H7 (cell line): Measurements from ENCODE around the gene ADAM15. TPM values are rescaled to one million over a fixed set of nuclear protein-coding genes. Genes with fewer than 3 reads are reported as not detected.

Experiments
- DNase-seq: peaks from one replicate; pipeline ENCODE4 v3.0.0; 2012
- H3K27me3 ChIP-seq: 2 replicates; pipeline ENCODE4 v1.6.0; 2011; ENCODE audit warnings: mild to moderate bottlenecking, low read length; ENCODE audit not compliant: control insufficient read depth, insufficient read depth
- H3K36me3 ChIP-seq: replicated peaks from 2 replicates; pipeline ENCODE4 v1.5.1; 2011; ENCODE audit warnings: low read length; ENCODE audit not compliant: control insufficient read depth, insufficient read depth
- H3K4me3 ChIP-seq: 2 replicates; pipeline ENCODE4 v1.5.1; 2011; ENCODE audit warnings: low read depth, mild to moderate bottlenecking, control low read depth, low read length, moderate library complexity; ENCODE audit not compliant: insufficient read depth
- total RNA-seq: library from RNA; depleted of rRNA; stranded (reverse); fragments of >200 nt; shearing (Covaris generic); gene quantifications from 2 replicates; pipeline ENCODE4 v1.2.3, GENCODE V29; 2014

ADAM15 gene
- total RNA-seq, 1 experiment from 2014 or later: 34.9 TPM

GRCh38 chr1:155077758-155078445, 26.8 kb downstream of the ADAM15 start:
- Histone ChIP-seq H3K27me3 (peaks cover 70% of the 10 kb centered on the region), H3K36me3 (no peaks in the 10 kb centered on the region), H3K4me3 (peak overlapping the region; percentile 57)
- DNase-seq: no peak

- Histone ChIP-seq H3K4me3 (peak within 1 kb of the TSS; percentile 57), H3K27me3 (peaks cover 74% of the 10 kb centered on the region), H3K36me3 (no peaks in the 10 kb centered on the region)
- DNase-seq: peak; percentile 99
Measured at GRCh38 chr1:155078469-155079209, 27.5 kb downstream of the ADAM15 start, which contains the start of gene EFNA3. Gene EFNA3 (plus strand): TSS chr1:155078837. CDS start chr1:155078942, 105 bp downstream.

GRCh38 chr1:155079210-155079486, 28.0 kb downstream of the ADAM15 start:
- Histone ChIP-seq H3K27me3 (peaks cover 78% of the 10 kb centered on the region), H3K4me3 (peak overlapping the region; percentile 57), H3K36me3 (no peaks in the 10 kb centered on the region)
- no peak for DNase-seq

- Histone ChIP-seq H3K27me3 (peaks cover 76% of the 10 kb centered on the region), H3K4me3 (peak overlapping the region; percentile 57), H3K36me3 (no peaks in the 10 kb centered on the region)
- DNase-seq: peak; percentile 83
Measured at GRCh38 chr1:155079487-155080311, 28.6 kb downstream of the ADAM15 start.

GRCh38 chr1:155080312-155081228, 29.5 kb downstream of the ADAM15 start:
- H3K4me3 ChIP-seq: peak overlapping the region; percentile 57
- peak; percentile 98 for DNase-seq
- H3K27me3 ChIP-seq: peaks cover 72% of the 10 kb centered on the region
- no peaks in the 10 kb centered on the region for H3K36me3 ChIP-seq

- peak overlapping the region; percentile 19; the same call in 1 of the 2 replicates for H3K4me3 ChIP-seq
- H3K27me3 ChIP-seq: peaks cover 73% of the 10 kb centered on the region
- peak; percentile 79 for DNase-seq
- no peaks in the 10 kb centered on the region for H3K36me3 ChIP-seq
Measured at GRCh38 chr1:155081472-155082300, 30.6 kb downstream of the ADAM15 start.

GRCh38 chr1:155082301-155083051, 31.4 kb downstream of the ADAM15 start:
- no peak overlapping the region for H3K4me3 ChIP-seq
- no peaks in the 10 kb centered on the region for H3K36me3 ChIP-seq
- DNase-seq: peak; percentile 78
- H3K27me3 ChIP-seq: peaks cover 68% of the 10 kb centered on the region

GRCh38 chr1:155083052-155083541, 32.0 kb downstream of the ADAM15 start:
- peak; percentile 32 for DNase-seq
- no peaks in the 10 kb centered on the region for H3K36me3 ChIP-seq
- H3K27me3 ChIP-seq: peaks cover 61% of the 10 kb centered on the region
- no peak overlapping the region for H3K4me3 ChIP-seq

GRCh38 chr1:155083865-155084721, 33.0 kb downstream of the ADAM15 start:
- peaks cover 53% of the 10 kb centered on the region for H3K27me3 ChIP-seq
- no peaks in the 10 kb centered on the region for H3K36me3 ChIP-seq
- H3K4me3 ChIP-seq: peak overlapping the region; percentile 10; the same call in 1 of the 2 replicates
- DNase-seq: peak; percentile 41

- Histone ChIP-seq H3K36me3 (no peaks in the 10 kb centered on the region), H3K27me3 (peaks cover 45% of the 10 kb centered on the region), H3K4me3 (peak overlapping the region; percentile 82)
- DNase-seq: peak; percentile 98
Measured at GRCh38 chr1:155084722-155085503, 33.8 kb downstream of the ADAM15 start.

GRCh38 chr1:155085504-155086127, 34.5 kb downstream of the ADAM15 start:
- peaks cover 38% of the 10 kb centered on the region for H3K27me3 ChIP-seq
- H3K36me3 ChIP-seq: no peaks in the 10 kb centered on the region
- H3K4me3 ChIP-seq: peak overlapping the region; percentile 82
- DNase-seq: peak; percentile 74
